Skeletal muscle cell (primary cell): ENCODE results near the gene CHST11.

Experiments used
- DNase-seq: peaks from one replicate; pipeline ENCODE4 v3.0.0-alpha.2; 2010; ENCODE audit warnings: low read depth
- H3K4me3 ChIP-seq: 2 replicates; pipeline ENCODE4 v1.5.1; 2011; ENCODE audit warnings: low read depth, mild to moderate bottlenecking, control low read depth, low read length, moderate library complexity

Gene CHST11

GRCh38 chr12:104426926-104427546 lies 29.7 kb upstream of the CHST11 start:
- no peak for DNase-seq
- no peak overlapping the region for H3K4me3 ChIP-seq

GRCh38 chr12:104427547-104427938 lies 29.2 kb upstream of the CHST11 start:
- no peak for DNase-seq
- no peak overlapping the region for H3K4me3 ChIP-seq

- DNase-seq: no peak
These were observed 23.7 kb upstream of the CHST11 start for GRCh38 chr12:104433061-104433460.

GRCh38 chr12:104434129-104434528 lies 22.6 kb upstream of the CHST11 start:
- no peak for DNase-seq
- no peak overlapping the region for H3K4me3 ChIP-seq

More at GRCh38 chr12:104433061-104433460, 23.7 kb upstream of the CHST11 start:
- no peak overlapping the region for H3K4me3 ChIP-seq

GRCh38 chr12:104435175-104435574 lies 21.6 kb upstream of the CHST11 start:
- H3K4me3 ChIP-seq: no peak overlapping the region
- DNase-seq: no peak

- no peak overlapping the region for H3K4me3 ChIP-seq
- DNase-seq: no peak
These were observed 21.0 kb upstream of the CHST11 start for GRCh38 chr12:104435765-104436164.

- no peak for DNase-seq
- H3K4me3 ChIP-seq: no peak overlapping the region
These were observed 20.0 kb upstream of the CHST11 start for GRCh38 chr12:104436790-104437189.

- DNase-seq: no peak
- no peak overlapping the region for H3K4me3 ChIP-seq
These were observed 18.6 kb upstream of the CHST11 start for GRCh38 chr12:104438134-104438533.

- no peak overlapping the region for H3K4me3 ChIP-seq
- DNase-seq: no peak
These were observed 17.6 kb upstream of the CHST11 start for GRCh38 chr12:104439137-104439536.

- no peak overlapping the region for H3K4me3 ChIP-seq
- DNase-seq: no peak
These were observed 13.7 kb upstream of the CHST11 start for GRCh38 chr12:104443008-104443407.

- H3K4me3 ChIP-seq: no peak overlapping the region
- no peak for DNase-seq
These were observed 9.9 kb upstream of the CHST11 start for GRCh38 chr12:104446646-104447421.

- no peak for DNase-seq
- H3K4me3 ChIP-seq: no peak overlapping the region
These were observed 8.7 kb upstream of the CHST11 start for GRCh38 chr12:104448031-104448430.

GRCh38 chr12:104448451-104448850 lies 8.3 kb upstream of the CHST11 start:
- DNase-seq: no peak
- H3K4me3 ChIP-seq: no peak overlapping the region

- no peak for DNase-seq
- H3K4me3 ChIP-seq: no peak overlapping the region
These were observed 6.0 kb upstream of the CHST11 start for GRCh38 chr12:104450700-104451099.

GRCh38 chr12:104452087-104452486 lies 4.7 kb upstream of the CHST11 start:
- no peak overlapping the region for H3K4me3 ChIP-seq
- no peak for DNase-seq

- DNase-seq: no peak
- no peak overlapping the region for H3K4me3 ChIP-seq
These were observed 3.6 kb upstream of the CHST11 start for GRCh38 chr12:104453133-104453532.

GRCh38 chr12:104454997-104455396 lies 1.8 kb upstream of the CHST11 start:
- peak; percentile 12 for DNase-seq
- H3K4me3 ChIP-seq: no peak overlapping the region

- H3K4me3 ChIP-seq: peak overlapping the region; percentile 80
- no peak for DNase-seq
These were observed 951 bp upstream of the CHST11 start for GRCh38 chr12:104455578-104456416.

GRCh38 chr12:104456950-104457745 lies 400 bp downstream of the CHST11 start:
- DNase-seq: peak; percentile 9
- peak overlapping the region; percentile 80 for H3K4me3 ChIP-seq
